GM12892 (cell line): Measurements from ENCODE around the gene TMEM247.

Experiments used
- DNase-seq: peaks from one replicate; pipeline ENCODE4 v3.0.0; 2011; ENCODE audit not compliant: insufficient read length
- FAIRE-seq: peaks from 2 replicates; lab custom pipeline; 2011; peaks lifted over from hg19 to GRCh38; lab: Jason Lieb, UNC
- POLR2A ChIP-seq: IDR thresholded peaks from 2 replicates; pipeline ENCODE4 v1.6.1; 2011; ENCODE audit warnings: low read depth, low read length, control low read depth
- POLR2AphosphoS5 ChIP-seq: IDR thresholded peaks from 2 replicates; pipeline ENCODE4 v1.6.1; 2011; ENCODE audit warnings: low read depth, low read length, control low read depth
- TAF1 ChIP-seq: IDR thresholded peaks from 2 replicates; pipeline ENCODE4 v1.6.1; 2011; ENCODE audit warnings: low read depth, mild to moderate bottlenecking, control low read depth, low read length, borderline replicate concordance

The TMEM247 gene

GRCh38 chr2:46530639-46531038 is 51.3 kb downstream of the TMEM247 start:
- DNase-seq (no peak), FAIRE-seq (no peak)
- TF ChIP-seq POLR2A (no peak), POLR2AphosphoS5 (no peak), TAF1 (no peak)

GRCh38 chr2:46531863-46532262 is 52.5 kb downstream of the TMEM247 start:
- TF ChIP-seq TAF1 (no peak), POLR2A (no peak), POLR2AphosphoS5 (no peak)
- DNase-seq, result no peak
- FAIRE-seq, result no peak
